NCI-H2029 treated with DMSO at 0.1 percent for 48 hours (cell line): ENCODE results near the gene CCBE1.
"Not testable (repeated sequence)": the region's sequence is repeated elsewhere in the genome, so short reads cannot be mapped to it uniquely, and the experiment has no call there.

ENCODE experiments used
- DNase-seq: peaks from one replicate; lab custom pipeline; 2025; lab: John Stamatoyannopoulos, UW

CCBE1 gene

GRCh38 chr18:59539108-59539507, 158.1 kb downstream of the CCBE1 start:
- no peak for DNase-seq

- no peak for DNase-seq
These were observed 159.6 kb downstream of the CCBE1 start for GRCh38 chr18:59537579-59537978.

- no peak for DNase-seq
These were observed 161.1 kb downstream of the CCBE1 start for GRCh38 chr18:59536166-59536565.

GRCh38 chr18:59535055-59535454, 162.2 kb downstream of the CCBE1 start:
- DNase-seq: no peak

- no peak for DNase-seq
These were observed 168.4 kb downstream of the CCBE1 start for GRCh38 chr18:59528866-59529265.

- no peak for DNase-seq
These were observed 176.5 kb downstream of the CCBE1 start for GRCh38 chr18:59520562-59521355.

GRCh38 chr18:59518705-59519104, 178.5 kb downstream of the CCBE1 start:
- DNase-seq: no peak

- no peak for DNase-seq
These were observed 179.6 kb downstream of the CCBE1 start for GRCh38 chr18:59517446-59518165.

- DNase-seq: no peak
These were observed 180.7 kb downstream of the CCBE1 start for GRCh38 chr18:59516356-59517155.

- not testable (repeated sequence) for DNase-seq
These were observed 181.3 kb downstream of the CCBE1 start for GRCh38 chr18:59515956-59516355.

- no peak for DNase-seq
These were observed 182.1 kb downstream of the CCBE1 start for GRCh38 chr18:59515147-59515546.

- DNase-seq: no peak
These were observed 183.0 kb downstream of the CCBE1 start for GRCh38 chr18:59514203-59514602.

GRCh38 chr18:59512025-59512755, 185.0 kb downstream of the CCBE1 start:
- DNase-seq: no peak

GRCh38 chr18:59509481-59510442, 187.5 kb downstream of the CCBE1 start:
- no peak for DNase-seq

GRCh38 chr18:59505356-59505755, 191.9 kb downstream of the CCBE1 start:
- DNase-seq: no peak

- no peak for DNase-seq
These were observed 194.7 kb downstream of the CCBE1 start for GRCh38 chr18:59502274-59503175.

- no peak for DNase-seq
These were observed 195.3 kb downstream of the CCBE1 start for GRCh38 chr18:59501920-59502273.

GRCh38 chr18:59500765-59501164, 196.5 kb downstream of the CCBE1 start:
- no peak for DNase-seq

- DNase-seq: no peak
These were observed 198.6 kb downstream of the CCBE1 start for GRCh38 chr18:59498506-59499086.
